HepG2 (cell line): ENCODE results near the gene MRM1. TPM values are rescaled to one million over a fixed set of nuclear protein-coding genes. Genes with fewer than 3 reads are reported as not detected.

Experiments used
- AGO1 ChIP-seq: fragments of 200-400 bp; formaldehyde crosslinking; IDR thresholded peaks from 2 replicates; pipeline ENCODE4 v1.6.1; 2017; ENCODE audit warnings: mild to moderate bottlenecking, low read depth, low read length, moderate library complexity; ENCODE audit not compliant: poor library complexity, severe bottlenecking
- KDM4B ChIP-seq: sonication (generic); formaldehyde crosslinking; IDR thresholded peaks from 2 replicates; pipeline ENCODE4 v1.4.0; 2020; ENCODE audit warnings: missing genetic modification reagents
- KIAA2018 ChIP-seq: sonication (generic); formaldehyde crosslinking; IDR thresholded peaks from 2 replicates; pipeline ENCODE4 v1.5.0; 2020; ENCODE audit warnings: mild to moderate bottlenecking, missing genetic modification reagents, borderline replicate concordance
- MED8 ChIP-seq: sonication (generic); formaldehyde crosslinking; IDR thresholded peaks from 2 replicates; pipeline ENCODE4 v1.8.1; 2023; ENCODE audit warnings: mild to moderate bottlenecking, missing genetic modification reagents; ENCODE audit not compliant: insufficient replicate concordance
- PAF1 ChIP-seq: IDR thresholded peaks from 2 replicates; pipeline ENCODE4 v1.6.1; 2016; ENCODE audit warnings: missing genetic modification reagents, missing compliant biosample characterization
- RAD51 ChIP-seq: fragments of 450-650 bp; IDR thresholded peaks from 2 replicates; pipeline ENCODE4 v1.6.1; 2016; ENCODE audit warnings: borderline replicate concordance
- ZNF20 ChIP-seq: sonication (generic); formaldehyde crosslinking; IDR thresholded peaks from 2 replicates; pipeline ENCODE4 v1.4.0; 2020; ENCODE audit warnings: mild to moderate bottlenecking, moderate library complexity, missing genetic modification reagents
- ZNF891 ChIP-seq: sonication (generic); formaldehyde crosslinking; IDR thresholded peaks from 2 replicates; pipeline ENCODE4 v1.5.0; 2020; ENCODE audit warnings: mild to moderate bottlenecking, missing genetic modification reagents
- polyA plus RNA-seq, 8 experiments: library from polyadenylated mRNA; depleted of rRNA in 3 of 8; stranded (reverse) in 7 of 8; unstranded in 1 of 8; fragments of >200 nt; fragmentation: Illumina TruSeq in 4 of 8; extraction: Trizol in 4 of 8; gene quantifications; 2 replicates each; pipeline versions ENCODE4 v1.2.1 to v1.2.3, GENCODE V29; 2011 to 2016; ENCODE audit warnings: low read depth in 4 of 8, missing spikeins in 1 of 8, mixed read lengths in 1 of 8; ENCODE audit not compliant: insufficient read depth in 1 of 8
- total RNA-seq, 5 experiments: library from RNA; depleted of rRNA; stranded (reverse); fragments of >200 nt; fragmentation: Illumina TruSeq; extraction: Trizol; gene quantifications; 2 replicates each; pipeline ENCODE4 v1.2.3, GENCODE V29; 2016; ENCODE audit warnings: low read depth in 1 of 5
- TF ChIP-seq, protein P1 (sequence below), 2 experiments: sonication (generic) in 1 of 2; formaldehyde crosslinking in 1 of 2; IDR thresholded peaks; 2 replicates each; pipeline versions ENCODE4 v1.5.1 to v1.6.1; 2011 to 2020; ENCODE audit warnings: borderline replicate concordance in 1 of 2, low read depth in 1 of 2, low read length in 1 of 2, mild to moderate bottlenecking in 1 of 2, missing genetic modification reagents in 1 of 2, moderate library complexity in 1 of 2
- TF ChIP-seq, protein P2 (sequence below): IDR thresholded peaks from 2 replicates; pipeline ENCODE4 v1.6.1; 2012; ENCODE audit warnings: inconsistent platforms
- TF ChIP-seq, protein P3 (sequence below): sonication (generic); formaldehyde crosslinking; IDR thresholded peaks from 2 replicates; pipeline ENCODE4 v1.4.0; 2020; ENCODE audit warnings: missing genetic modification reagents, borderline replicate concordance

MRM1 gene
- total and polyA plus RNA-seq, 2 of the 13 experiments (the other 11 are each of a cell fraction or from before 2014, with no cell fraction given) = 4.1 to 11.3 TPM

DNA sequence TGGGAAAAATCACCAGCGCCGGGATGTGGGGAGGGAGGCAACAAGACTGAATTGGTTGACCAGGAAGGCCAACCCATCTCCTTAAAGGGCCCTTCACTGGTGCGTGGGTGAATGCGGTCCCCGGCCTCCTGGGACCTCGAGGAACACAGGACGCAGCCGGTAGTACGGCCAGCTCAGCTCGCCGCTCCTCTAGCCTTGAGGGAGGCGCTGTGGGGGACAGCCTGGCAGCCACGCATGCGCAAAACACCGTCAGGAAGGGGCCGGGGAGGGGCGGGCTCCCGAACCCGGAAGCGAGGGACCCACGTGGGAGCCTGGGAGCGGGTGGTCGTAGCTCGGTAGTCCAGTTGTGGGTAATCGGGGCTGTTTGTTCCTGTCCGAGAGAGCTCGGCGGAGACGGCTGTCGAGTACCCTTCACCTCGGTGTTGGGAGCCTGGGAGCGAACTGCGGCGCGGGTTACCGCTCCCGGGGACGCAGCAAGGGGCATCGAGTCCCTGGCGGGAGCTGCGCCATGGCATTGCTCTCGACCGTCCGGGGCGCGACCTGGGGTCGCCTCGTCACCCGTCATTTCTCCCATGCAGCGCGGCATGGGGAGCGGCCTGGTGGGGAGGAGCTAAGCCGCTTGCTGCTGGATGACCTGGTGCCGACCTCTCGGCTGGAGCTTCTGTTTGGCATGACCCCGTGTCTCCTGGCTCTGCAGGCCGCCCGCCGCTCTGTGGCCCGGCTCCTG lies at the start of gene MRM1 (continued):
- no peak for TF ChIP-seq KIAA2018
- no peak for TF ChIP-seq PAF1
- TF ChIP-seq, protein P1, sequence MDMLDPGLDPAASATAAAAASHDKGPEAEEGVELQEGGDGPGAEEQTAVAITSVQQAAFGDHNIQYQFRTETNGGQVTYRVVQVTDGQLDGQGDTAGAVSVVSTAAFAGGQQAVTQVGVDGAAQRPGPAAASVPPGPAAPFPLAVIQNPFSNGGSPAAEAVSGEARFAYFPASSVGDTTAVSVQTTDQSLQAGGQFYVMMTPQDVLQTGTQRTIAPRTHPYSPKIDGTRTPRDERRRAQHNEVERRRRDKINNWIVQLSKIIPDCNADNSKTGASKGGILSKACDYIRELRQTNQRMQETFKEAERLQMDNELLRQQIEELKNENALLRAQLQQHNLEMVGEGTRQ (IDR thresholded peaks at IDR 0.05; ENCODE audit: low read depth, low read length) = no peak
- TF ChIP-seq, protein P1 (CRISPR knock-in tag; IDR thresholded peaks at IDR 0.05; ENCODE audit: borderline replicate concordance) = peak; percentile 82
- no peak for TF ChIP-seq RAD51
- TF ChIP-seq KDM4B (CRISPR knock-in tag) = no peak
- TF ChIP-seq MED8 (CRISPR knock-in tag) = no peak
- TF ChIP-seq ZNF20 (CRISPR knock-in tag) = 0 out of 2 replicates have a peak, but pooled peaks have one; percentile 56
- TF ChIP-seq ZNF891 (CRISPR knock-in tag) = 0 out of 2 replicates have a peak, but pooled peaks have one; percentile 24
- TF ChIP-seq, protein P2, sequence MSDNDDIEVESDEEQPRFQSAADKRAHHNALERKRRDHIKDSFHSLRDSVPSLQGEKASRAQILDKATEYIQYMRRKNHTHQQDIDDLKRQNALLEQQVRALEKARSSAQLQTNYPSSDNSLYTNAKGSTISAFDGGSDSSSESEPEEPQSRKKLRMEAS = peak; percentile 96
- TF ChIP-seq AGO1 = peak; percentile 89
- TF ChIP-seq, protein P3, sequence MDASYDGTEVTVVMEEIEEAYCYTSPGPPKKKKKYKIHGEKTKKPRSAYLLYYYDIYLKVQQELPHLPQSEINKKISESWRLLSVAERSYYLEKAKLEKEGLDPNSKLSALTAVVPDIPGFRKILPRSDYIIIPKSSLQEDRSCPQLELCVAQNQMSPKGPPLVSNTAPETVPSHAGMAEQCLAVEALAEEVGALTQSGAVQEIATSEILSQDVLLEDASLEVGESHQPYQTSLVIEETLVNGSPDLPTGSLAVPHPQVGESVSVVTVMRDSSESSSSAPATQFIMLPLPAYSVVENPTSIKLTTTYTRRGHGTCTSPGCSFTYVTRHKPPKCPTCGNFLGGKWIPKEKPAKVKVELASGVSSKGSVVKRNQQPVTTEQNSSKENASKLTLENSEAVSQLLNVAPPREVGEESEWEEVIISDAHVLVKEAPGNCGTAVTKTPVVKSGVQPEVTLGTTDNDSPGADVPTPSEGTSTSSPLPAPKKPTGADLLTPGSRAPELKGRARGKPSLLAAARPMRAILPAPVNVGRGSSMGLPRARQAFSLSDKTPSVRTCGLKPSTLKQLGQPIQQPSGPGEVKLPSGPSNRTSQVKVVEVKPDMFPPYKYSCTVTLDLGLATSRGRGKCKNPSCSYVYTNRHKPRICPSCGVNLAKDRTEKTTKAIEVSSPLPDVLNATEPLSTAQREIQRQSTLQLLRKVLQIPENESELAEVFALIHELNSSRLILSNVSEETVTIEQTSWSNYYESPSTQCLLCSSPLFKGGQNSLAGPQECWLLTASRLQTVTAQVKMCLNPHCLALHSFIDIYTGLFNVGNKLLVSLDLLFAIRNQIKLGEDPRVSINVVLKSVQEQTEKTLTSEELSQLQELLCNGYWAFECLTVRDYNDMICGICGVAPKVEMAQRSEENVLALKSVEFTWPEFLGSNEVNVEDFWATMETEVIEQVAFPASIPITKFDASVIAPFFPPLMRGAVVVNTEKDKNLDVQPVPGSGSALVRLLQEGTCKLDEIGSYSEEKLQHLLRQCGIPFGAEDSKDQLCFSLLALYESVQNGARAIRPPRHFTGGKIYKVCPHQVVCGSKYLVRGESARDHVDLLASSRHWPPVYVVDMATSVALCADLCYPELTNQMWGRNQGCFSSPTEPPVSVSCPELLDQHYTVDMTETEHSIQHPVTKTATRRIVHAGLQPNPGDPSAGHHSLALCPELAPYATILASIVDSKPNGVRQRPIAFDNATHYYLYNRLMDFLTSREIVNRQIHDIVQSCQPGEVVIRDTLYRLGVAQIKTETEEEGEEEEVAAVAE (CRISPR knock-in tag) = peak; percentile 42; the same call in 1 of the 2 replicates
